Fibroblast of the aortic adventitia (primary cell): ENCODE data around the gene SFTPB. TPM values are rescaled to one million over a fixed set of nuclear protein-coding genes. Genes with fewer than 3 reads are reported as not detected.
"Not testable (repeated sequence)": the region's sequence is repeated elsewhere in the genome, so short reads cannot be mapped to it uniquely, and the experiment has no call there.

Source experiments
- DNase-seq: peaks from one replicate; pipeline ENCODE4 v3.0.0-alpha.2; 2010; ENCODE audit warnings: low read depth
- H3K4me3 ChIP-seq: 2 replicates; pipeline ENCODE4 v1.5.1; 2011; ENCODE audit warnings: low read depth, mild to moderate bottlenecking, control low read depth, low read length, moderate library complexity
- CTCF ChIP-seq: IDR thresholded peaks from 2 replicates; pipeline ENCODE4 v1.5.1; 2011; ENCODE audit warnings: mild to moderate bottlenecking, low read length, control low read depth, inconsistent platforms; ENCODE audit not compliant: insufficient read depth
- total RNA-seq: library from RNA; depleted of rRNA; stranded (reverse); fragments of >200 nt; gene quantifications from 2 replicates; pipeline ENCODE4 v1.2.3, GENCODE V29; 2012; ENCODE audit warnings: low replicate concordance

Gene SFTPB
- total RNA-seq, 1 donor, result 0.09 TPM

GRCh38 chr2:85665264-85665937, 2.6 kb downstream of the SFTPB start:
- H3K4me3 ChIP-seq, result no peak overlapping the region
- DNase-seq, result no peak
- TF ChIP-seq CTCF, result no peak

- TF ChIP-seq CTCF, result no peak
- DNase-seq, result no peak
- no peak overlapping the region for H3K4me3 ChIP-seq
Observed at GRCh38 chr2:85663594-85664565, 4.1 kb downstream of the SFTPB start.

- DNase-seq, result peak; percentile 99
- no peak overlapping the region for H3K4me3 ChIP-seq
- no peak for TF ChIP-seq CTCF
Observed at GRCh38 chr2:85662899-85663593, 5.0 kb downstream of the SFTPB start.

DNA sequence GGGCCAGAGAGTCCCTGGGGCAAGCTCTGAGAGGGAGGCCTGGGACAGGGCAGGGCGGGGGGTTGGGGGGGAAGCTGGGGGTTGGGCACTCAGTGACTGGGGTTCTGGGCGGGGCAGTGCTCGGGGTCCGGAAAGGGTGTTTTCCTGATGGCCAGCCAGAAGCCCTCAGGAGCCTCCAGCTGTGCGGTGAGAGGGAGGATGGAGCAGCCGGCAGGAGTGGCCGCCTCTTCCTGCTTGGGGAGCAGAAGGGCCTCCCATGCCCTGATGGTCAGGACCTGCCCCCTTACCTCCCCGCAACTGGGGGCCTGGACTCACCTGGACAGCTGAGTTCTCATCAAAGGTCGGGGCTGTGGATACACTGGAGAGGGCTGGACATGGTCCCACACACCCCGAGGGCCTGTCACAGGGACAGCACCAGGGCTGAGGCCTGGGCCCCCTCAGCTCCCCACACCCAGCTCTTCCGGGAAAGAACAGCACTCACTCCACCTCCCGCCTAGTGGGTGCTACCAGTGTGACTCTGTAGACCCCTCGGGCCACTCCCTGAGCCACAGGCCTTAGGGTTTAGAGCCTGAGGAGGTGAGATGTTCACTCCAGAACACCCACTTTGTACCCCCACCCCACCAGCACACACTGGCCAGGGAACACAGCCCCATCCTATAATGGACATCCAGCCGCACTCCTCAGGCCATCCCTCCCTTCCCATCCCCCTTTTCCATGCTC, 6.7 kb downstream of the SFTPB start:
- DNase-seq, result no peak
- no peak overlapping the region for H3K4me3 ChIP-seq
- TF ChIP-seq CTCF, result no peak

GRCh38 chr2:85660725-85661124, 7.3 kb downstream of the SFTPB start:
- DNase-seq, result no peak
- H3K4me3 ChIP-seq, result no peak overlapping the region
- TF ChIP-seq CTCF, result no peak

- DNase-seq, H3K4me3 ChIP-seq: not testable (repeated sequence)
Observed at GRCh38 chr2:85660301-85660700, 7.7 kb downstream of the SFTPB start.
